Keratinocyte (primary cell): ENCODE results near the gene NUP210. TPM values are rescaled to one million over a fixed set of nuclear protein-coding genes. Genes with fewer than 3 reads are reported as not detected.

Experiments
- DNase-seq: peaks from one replicate; pipeline ENCODE4 v3.0.0-alpha.2; 2011; ENCODE audit warnings: low read depth, missing footprints, low spot score
- FAIRE-seq: peaks from 2 replicates; lab custom pipeline; 2011; peaks lifted over from hg19 to GRCh38; lab: Jason Lieb, UNC
- H2AFZ ChIP-seq: 2 replicates; pipeline ENCODE4 v1.6.0; 2012; ENCODE audit warnings: low read length, control low read depth, inconsistent platforms; ENCODE audit not compliant: control insufficient read depth
- H3K27ac ChIP-seq: 2 replicates; pipeline ENCODE4 v1.5.1; 2011; ENCODE audit warnings: low read length; ENCODE audit not compliant: control insufficient read depth, insufficient read depth
- H3K27me3 ChIP-seq: 3 replicates; pipeline ENCODE4 v1.6.0; 2011; ENCODE audit warnings: low read length; ENCODE audit not compliant: control insufficient read depth, insufficient read depth; ENCODE audit errors: extremely low read depth
- H3K36me3 ChIP-seq, 2 experiments: 2 replicates in 1 of 2; 3 replicates in 1 of 2; pipeline ENCODE4 v1.5.1; 2011; ENCODE audit warnings: low read length in 2 of 2, mild to moderate bottlenecking in 1 of 2; ENCODE audit not compliant: control insufficient read depth in 2 of 2, insufficient read depth in 2 of 2; ENCODE audit errors: extremely low read depth in 1 of 2
- H3K4me1 ChIP-seq: 3 replicates; pipeline ENCODE4 v1.5.1; 2011; ENCODE audit warnings: low read length; ENCODE audit not compliant: control insufficient read depth, insufficient read depth; ENCODE audit errors: extremely low read depth
- H3K4me2 ChIP-seq: 3 replicates; pipeline ENCODE4 v1.6.0; 2011; ENCODE audit warnings: low read depth, low read length; ENCODE audit not compliant: control insufficient read depth, insufficient read depth; ENCODE audit errors: extremely low read depth
- H3K4me3 ChIP-seq, 3 experiments: fragments of 200-600 bp in 1 of 3; sonication (generic) in 1 of 3; 2 replicates in 2 of 3; 3 replicates in 1 of 3; pipeline ENCODE4 v1.5.1; 2011 to 2016; ENCODE audit warnings: low read length in 3 of 3, mild to moderate bottlenecking in 3 of 3, control low read depth in 2 of 3, inconsistent platforms in 1 of 3, low read depth in 1 of 3, mixed read lengths in 1 of 3, mixed run types in 1 of 3, moderate library complexity in 1 of 3; ENCODE audit not compliant: control insufficient read depth in 2 of 3, insufficient read depth in 2 of 3; ENCODE audit errors: extremely low read depth in 1 of 3
- H3K79me2 ChIP-seq: 2 replicates; pipeline ENCODE4 v1.6.0; 2012; ENCODE audit warnings: low read length; ENCODE audit not compliant: control insufficient read depth, insufficient read depth
- H3K9ac ChIP-seq: 3 replicates; pipeline ENCODE4 v1.6.0; 2011; ENCODE audit warnings: low read length; ENCODE audit not compliant: control insufficient read depth, insufficient read depth; ENCODE audit errors: extremely low read depth
- H3K9me1 ChIP-seq: 3 replicates; pipeline ENCODE4 v1.6.0; 2011; ENCODE audit warnings: low read length; ENCODE audit not compliant: control insufficient read depth, insufficient read depth; ENCODE audit errors: extremely low read depth
- H3K9me3 ChIP-seq: 2 replicates; pipeline ENCODE4 v1.5.1; 2012; ENCODE audit warnings: low read depth, low read length; ENCODE audit not compliant: control insufficient read depth
- H4K20me1 ChIP-seq: 3 replicates; pipeline ENCODE4 v1.6.0; 2011; ENCODE audit warnings: low read length; ENCODE audit not compliant: control insufficient read depth, insufficient read depth; ENCODE audit errors: extremely low read depth
- CTCF ChIP-seq, 3 experiments: IDR thresholded peaks in 1 of 3; conservative IDR thresholded peaks in 1 of 3; optimal IDR thresholded peaks in 1 of 3; 2 replicates in 2 of 3; 3 replicates in 1 of 3; pipeline versions ENCODE3 to v1.5.1; 2011; ENCODE audit warnings: low read length in 3 of 3, mild to moderate bottlenecking in 3 of 3, moderate library complexity in 2 of 3, control low read depth in 1 of 3, inconsistent platforms in 1 of 3; ENCODE audit not compliant: insufficient read depth in 2 of 3; ENCODE audit errors: extremely low read depth in 1 of 3
- EZH2 ChIP-seq: IDR thresholded peaks from one replicate; pipeline ENCODE4 v1.6.1; 2012; ENCODE audit warnings: inconsistent platforms, mild to moderate bottlenecking, low read length, moderate library complexity
- dilution Hi-C: fragments of 300-500 bp; cut with MboI; formaldehyde crosslinking; loops from one replicate; pipeline ENCODE4 v1.7.0; 2020; ENCODE audit warnings: low sequenced_read_pairs; ENCODE audit not compliant: extremely low pct_ligation_motif_present
- polyA plus RNA-seq, 5 experiments: library from polyadenylated mRNA; depleted of rRNA in 3 of 5; stranded (reverse) in 3 of 5; stranded (forward) in 1 of 5; unstranded in 1 of 5; fragments of >200 nt; gene quantifications; 1 replicate in 1 of 5; 2 replicates in 3 of 5; 3 replicates in 1 of 5; pipeline versions ENCODE4 v1.2.1 to v1.2.3, GENCODE V29; 2011 to 2012; ENCODE audit warnings: missing spikeins in 2 of 5, low read depth in 1 of 5, low replicate concordance in 1 of 5

NUP210 gene
- polyA plus RNA-seq, 1 donor (not counting 4 experiments of a cell fraction or from before 2014, with no cell fraction given), result 0.01 TPM

GRCh38 chr3:13380971-13381370 lies 39.2 kb downstream of the NUP210 start:
- no peaks in the 10 kb centered on the region for H3K79me2 ChIP-seq
- peaks cover 19% of the 10 kb centered on the region for H3K27me3 ChIP-seq
- H3K4me2 ChIP-seq, result no peak overlapping the region
- H3K36me3 ChIP-seq, result no peaks in the 10 kb centered on the region
- H3K9me1 ChIP-seq, result no peaks in the 10 kb centered on the region
- DNase-seq (no peak), FAIRE-seq (no peak)
- no peak overlapping the region for H3K9ac ChIP-seq
- dilution Hi-C loops, result no loop called here
- TF ChIP-seq CTCF (optimal IDR thresholded peaks at IDR 0.05 in 1 of 3, IDR thresholded peaks at IDR 0.05 in 1 of 3, conservative IDR thresholded peaks at IDR 0.05 in 1 of 3; ENCODE audit: extremely low read depth in 1 of 3, insufficient read depth in 2 of 3, low read length in 3 of 3), result no peak
- no peak for TF ChIP-seq EZH2
- H3K27ac ChIP-seq, result no peak overlapping the region
- H4K20me1 ChIP-seq, result no peaks in the 10 kb centered on the region
- no peak overlapping the region for H3K4me3 ChIP-seq
- no peaks in the 10 kb centered on the region for H3K9me3 ChIP-seq
- H3K4me1 ChIP-seq, result no peaks in the 10 kb centered on the region
- H2AFZ ChIP-seq, result no peak overlapping the region

GRCh38 chr3:13379201-13379830 lies 40.8 kb downstream of the NUP210 start:
- no peaks in the 10 kb centered on the region for H3K9me1 ChIP-seq
- no peak overlapping the region for H3K9ac ChIP-seq
- FAIRE-seq (no peak), DNase-seq (no peak)
- no peaks in the 10 kb centered on the region for H4K20me1 ChIP-seq
- TF ChIP-seq CTCF (optimal IDR thresholded peaks at IDR 0.05 in 1 of 3, IDR thresholded peaks at IDR 0.05 in 1 of 3, conservative IDR thresholded peaks at IDR 0.05 in 1 of 3; ENCODE audit: extremely low read depth in 1 of 3, insufficient read depth in 2 of 3, low read length in 3 of 3) (no peak), EZH2 (no peak)
- H3K4me3 ChIP-seq, result no peak overlapping the region
- no peaks in the 10 kb centered on the region for H3K9me3 ChIP-seq
- no peak overlapping the region for H3K27ac ChIP-seq
- dilution Hi-C loops, result no loop called here
- no peaks in the 10 kb centered on the region for H3K79me2 ChIP-seq
- peaks cover 19% of the 10 kb centered on the region for H3K27me3 ChIP-seq
- H2AFZ ChIP-seq, result no peak overlapping the region
- no peaks in the 10 kb centered on the region for H3K36me3 ChIP-seq
- H3K4me2 ChIP-seq, result no peak overlapping the region
- H3K4me1 ChIP-seq, result no peaks in the 10 kb centered on the region
